Stimulated activated CD8-positive, alpha-beta memory T cell treated with anti-CD3 and anti-CD28 coated beads, Interleukin-12 subunit alpha, Interleukin-12 subunit beta, amount 100 ng/mL, for 24 hours (primary cell): ENCODE measurements around the gene TRPT1.

Experiments
- DNase-seq: peaks from one replicate; pipeline ENCODE4 v3.0.0-alpha.2; 2020; ENCODE audit errors: extremely low read depth

Gene TRPT1

DNA sequence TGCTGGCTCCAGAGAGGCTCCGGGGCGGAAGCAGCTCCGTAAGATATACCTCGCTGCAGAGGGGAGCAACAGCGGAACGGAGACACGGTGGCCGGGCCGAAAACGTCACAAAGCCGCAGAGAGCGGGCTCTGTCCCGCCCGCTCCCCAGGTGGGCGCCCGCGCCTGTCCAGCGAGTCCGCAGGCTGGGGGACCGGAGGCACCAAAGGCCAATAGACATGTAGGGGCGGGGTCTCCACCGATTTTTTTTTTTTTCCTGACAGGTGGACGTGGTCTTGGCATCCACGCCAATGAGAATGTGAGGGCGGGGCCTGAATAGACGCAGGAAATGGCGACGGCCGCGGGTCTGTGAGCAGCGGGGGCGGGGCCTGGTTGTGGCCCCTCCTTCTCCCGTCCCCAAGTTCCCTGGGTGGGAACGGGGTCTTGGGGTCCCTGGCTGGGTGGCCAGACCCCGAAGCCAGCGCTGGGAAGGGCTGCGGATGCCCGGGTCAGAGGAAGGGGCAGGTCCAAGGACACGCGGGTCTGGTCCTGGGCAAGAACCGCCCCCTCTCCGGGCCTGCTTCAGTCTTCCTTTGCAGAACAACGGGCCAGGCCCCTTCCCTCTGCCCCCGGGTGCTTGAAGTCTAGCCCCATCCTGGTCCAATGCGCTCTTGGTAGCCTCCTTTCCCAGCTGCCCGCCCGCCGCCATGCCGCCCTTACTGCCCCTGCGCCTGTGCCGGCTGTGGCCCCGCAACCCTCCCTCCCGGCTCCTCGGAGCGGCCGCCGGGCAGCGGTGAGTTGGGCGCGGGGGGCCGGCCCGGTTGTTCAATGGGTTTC, 4.4 kb upstream of the TRPT1 start, which contains the start of gene DNAJC4:
TSS of gene DNAJC4 (plus strand) at position 378 of the 814 bp plus-strand sequence. CDS start at position 685, 307 bp downstream.
- peak; percentile 74 for DNase-seq

DNA sequence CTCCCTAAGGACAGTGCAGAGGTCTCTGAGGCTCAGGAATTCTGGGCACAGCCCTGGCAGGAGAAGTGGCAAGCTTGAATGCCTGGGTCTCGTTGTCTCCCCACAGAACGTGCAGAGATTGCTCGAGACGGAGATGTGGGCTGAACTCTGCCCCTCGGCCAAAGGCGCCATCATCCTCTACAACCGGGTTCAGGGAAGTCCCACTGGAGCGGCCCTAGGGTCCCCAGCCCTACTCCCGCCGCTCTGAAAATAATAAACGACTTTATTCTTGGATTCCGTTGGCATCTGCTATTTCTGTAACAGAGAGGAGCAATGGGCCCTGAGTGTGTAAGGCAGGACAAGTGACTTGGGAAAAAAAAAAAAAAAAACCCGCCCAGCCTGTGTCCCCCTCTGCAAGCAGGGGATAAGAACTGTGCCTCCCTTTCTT, 3.8 kb upstream of the TRPT1 start:
- DNase-seq = no peak

GRCh38 chr11:64229090-64229743, 3.2 kb upstream of the TRPT1 start:
- DNase-seq = no peak

- no peak for DNase-seq
These were observed 1.5 kb upstream of the TRPT1 start for GRCh38 chr11:64227405-64227956.

DNA sequence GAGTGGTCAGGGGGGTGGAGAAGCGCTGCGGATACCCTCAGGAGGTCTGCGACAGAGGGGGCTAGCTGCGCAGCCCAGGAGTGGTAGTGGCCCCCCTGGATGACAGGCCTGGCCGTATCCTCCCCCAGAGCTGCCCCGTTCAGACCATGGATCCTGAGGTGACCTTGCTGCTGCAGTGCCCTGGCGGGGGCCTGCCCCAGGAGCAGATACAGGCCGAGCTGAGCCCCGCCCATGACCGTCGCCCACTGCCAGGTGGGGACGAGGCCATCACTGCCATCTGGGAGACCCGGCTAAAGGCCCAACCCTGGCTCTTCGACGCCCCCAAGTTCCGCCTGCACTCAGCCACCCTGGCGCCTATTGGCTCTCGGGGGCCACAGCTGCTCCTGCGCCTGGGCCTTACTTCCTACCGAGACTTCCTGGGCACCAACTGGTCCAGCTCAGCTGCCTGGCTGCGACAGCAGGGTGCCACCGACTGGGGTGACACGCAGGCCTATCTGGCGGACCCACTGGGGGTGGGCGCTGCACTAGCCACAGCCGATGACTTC, 593 bp upstream of the TRPT1 start:
- DNase-seq = no peak

- DNase-seq = no peak
These were observed 937 bp downstream of the TRPT1 start for GRCh38 chr11:64224891-64225607.

- DNase-seq = no peak
These were observed 1.7 kb downstream of the TRPT1 start for GRCh38 chr11:64224151-64224890.

GRCh38 chr11:64223001-64223651, 2.9 kb downstream of the TRPT1 start:
- no peak for DNase-seq

DNA sequence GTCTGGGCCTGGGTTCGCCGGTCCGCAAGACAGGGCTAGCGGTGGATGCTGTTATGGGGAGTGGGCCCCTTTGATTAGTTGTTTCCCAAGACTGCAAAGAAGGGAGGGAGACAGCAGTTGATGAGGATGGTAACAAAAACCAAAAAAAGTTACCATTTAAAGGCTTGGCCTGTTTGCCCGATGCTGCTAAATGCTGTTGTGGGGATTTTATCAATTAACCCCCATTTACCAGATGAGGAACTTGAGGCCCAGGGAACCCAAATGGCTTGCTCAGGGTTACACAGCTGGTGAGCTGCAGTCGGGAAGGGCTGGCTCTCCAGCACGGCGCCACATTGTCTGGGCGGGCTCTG, 3.4 kb downstream of the TRPT1 start:
- no peak for DNase-seq

GRCh38 chr11:64220798-64221197, 5.2 kb downstream of the TRPT1 start:
- no peak for DNase-seq

DNA sequence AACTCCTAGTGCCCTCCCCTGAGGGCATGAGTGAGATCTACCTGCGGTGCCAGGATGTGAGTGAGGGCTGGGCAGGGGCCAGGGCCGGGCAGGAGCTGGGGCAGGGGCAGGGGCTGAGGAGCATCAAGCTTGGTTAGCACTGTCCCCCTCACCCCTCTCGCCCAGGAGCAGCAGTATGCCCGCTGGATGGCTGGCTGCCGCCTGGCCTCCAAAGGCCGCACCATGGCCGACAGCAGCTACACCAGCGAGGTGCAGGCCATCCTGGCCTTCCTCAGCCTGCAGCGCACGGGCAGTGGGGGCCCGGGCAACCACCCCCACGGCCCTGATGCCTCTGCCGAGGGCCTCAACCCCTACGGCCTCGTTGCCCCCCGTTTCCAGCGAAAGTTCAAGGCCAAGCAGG, 5.7 kb downstream of the TRPT1 start:
- DNase-seq = no peak

GRCh38 chr11:64219755-64220154, 6.2 kb downstream of the TRPT1 start:
- DNase-seq = no peak

- DNase-seq = no peak
These were observed 6.7 kb downstream of the TRPT1 start for GRCh38 chr11:64219354-64219684.

DNA sequence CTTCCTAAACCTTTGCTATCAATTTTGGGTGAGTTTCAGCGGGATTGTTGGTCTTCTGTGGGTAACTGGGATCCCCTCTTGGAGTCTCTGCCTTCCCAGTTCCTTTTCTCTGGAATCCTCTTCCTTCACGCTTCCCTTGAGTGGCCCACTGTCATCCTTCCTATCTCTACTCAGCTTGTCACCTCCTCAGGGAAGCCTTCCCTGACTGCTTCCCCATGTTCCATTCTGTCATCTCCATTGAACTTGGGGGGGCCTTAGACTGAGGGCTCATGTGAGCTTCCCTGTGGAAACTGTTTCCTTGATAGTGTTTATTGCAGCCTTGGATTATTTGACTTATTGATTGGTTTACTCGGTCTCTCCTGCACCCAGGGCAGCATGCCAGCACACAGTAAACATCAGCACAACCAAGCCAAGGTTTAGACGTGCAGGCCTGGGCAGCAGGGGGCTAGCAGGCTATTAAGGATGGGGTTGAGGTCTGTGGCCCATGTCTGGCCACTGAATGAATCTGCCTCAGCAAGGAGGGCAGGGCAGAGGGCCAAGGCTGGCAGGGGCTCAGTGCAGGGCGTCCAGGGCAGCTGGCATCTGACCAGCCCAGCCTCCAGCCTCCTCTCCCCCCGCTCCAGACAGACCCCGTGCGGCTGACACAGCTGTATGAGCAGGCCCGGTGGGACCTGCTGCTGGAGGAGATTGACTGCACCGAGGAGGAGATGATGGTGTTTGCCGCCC, 7.2 kb downstream of the TRPT1 start:
- DNase-seq = no peak

DNA sequence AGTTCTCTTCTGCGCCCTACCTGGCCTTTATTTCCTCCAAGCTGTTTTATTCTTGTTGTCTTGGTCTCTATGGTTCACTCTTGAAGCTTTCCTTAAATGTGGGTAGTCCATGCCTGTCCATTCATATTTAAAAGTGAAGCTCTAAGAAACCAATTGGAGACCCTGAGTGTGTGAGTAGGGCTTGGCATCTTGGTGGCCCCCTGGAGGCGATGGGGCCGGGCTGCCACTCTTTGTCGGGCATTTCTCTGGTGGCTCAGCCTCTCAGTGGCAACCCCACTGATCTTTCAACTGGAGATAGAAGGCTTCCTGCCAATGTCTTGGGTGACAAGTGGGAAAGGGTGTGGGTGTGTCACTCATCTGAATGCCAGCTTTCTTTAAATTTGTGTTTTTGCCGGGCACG, 9.1 kb downstream of the TRPT1 start:
- no peak for DNase-seq

DNA sequence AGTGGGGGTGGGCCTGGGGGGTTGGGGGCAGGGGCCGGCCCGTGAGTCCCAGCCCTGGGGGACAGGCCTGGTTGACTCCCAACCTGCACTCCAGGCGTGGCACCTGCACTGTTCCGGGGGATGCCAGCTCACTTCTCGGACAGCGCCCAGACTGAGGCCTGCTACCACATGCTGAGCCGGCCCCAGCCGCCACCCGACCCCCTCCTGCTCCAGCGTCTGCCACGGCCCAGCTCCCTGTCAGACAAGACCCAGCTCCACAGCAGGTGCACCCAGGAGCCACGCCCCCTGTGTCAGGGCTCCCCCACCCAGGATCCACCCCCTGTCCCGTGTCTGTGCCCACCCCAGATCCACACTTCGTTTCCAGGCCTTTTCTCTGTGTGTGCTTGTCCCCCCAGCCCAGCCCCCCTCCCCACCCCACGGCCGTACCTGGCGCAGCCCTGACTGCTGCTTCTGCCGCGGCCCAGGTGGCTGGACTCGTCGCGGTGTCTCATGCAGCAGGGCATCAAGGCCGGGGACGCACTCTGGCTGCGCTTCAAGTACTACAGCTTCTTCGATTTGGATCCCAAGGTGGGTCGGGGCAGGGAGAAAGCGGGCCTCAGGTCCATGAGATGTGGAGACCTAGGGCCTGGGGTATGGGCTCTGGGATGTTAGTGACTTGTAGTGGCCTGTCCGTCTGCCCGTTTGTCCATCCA, 14.7 kb downstream of the TRPT1 start:
- no peak for DNase-seq

DNA sequence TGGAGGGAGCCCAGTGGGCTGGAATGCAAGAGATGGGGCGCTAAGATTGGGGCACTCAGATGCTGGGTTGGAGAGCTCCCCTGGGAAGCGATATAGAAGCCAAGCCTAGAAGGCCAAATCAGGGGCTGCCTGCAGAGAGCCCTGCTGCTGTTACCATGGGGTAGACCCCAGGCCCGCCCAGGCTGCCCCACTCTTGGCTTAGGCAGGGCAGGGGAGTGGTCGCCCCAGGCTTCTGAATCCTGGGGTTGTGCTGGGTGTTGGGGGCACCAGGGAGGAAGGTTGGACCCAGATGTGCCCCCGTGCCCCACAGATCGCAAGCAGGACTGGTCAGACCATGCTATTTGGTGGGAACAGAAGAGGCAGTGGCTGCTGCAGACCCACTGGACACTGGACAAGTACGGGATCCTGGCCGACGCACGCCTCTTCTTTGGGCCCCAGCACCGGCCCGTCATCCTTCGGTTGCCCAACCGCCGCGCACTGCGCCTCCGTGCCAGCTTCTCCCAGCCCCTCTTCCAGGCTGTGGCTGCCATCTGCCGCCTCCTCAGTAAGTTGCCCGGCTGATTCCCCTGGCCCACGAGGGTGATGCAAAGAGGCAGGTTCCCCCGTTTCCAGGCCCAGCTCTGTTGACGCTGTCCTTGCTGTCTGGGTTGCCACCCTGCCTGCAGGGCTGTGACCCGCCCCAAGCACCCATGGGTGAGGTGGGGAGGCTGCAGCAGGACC, 15.5 kb downstream of the TRPT1 start:
- no peak for DNase-seq

- DNase-seq = no peak
These were observed 16.5 kb downstream of the TRPT1 start for GRCh38 chr11:64209563-64209843.
